ENCODE measurements around the gene SLC1A7.

The SLC1A7 gene

GRCh38 chr1:53183095-53183990 is 40.9 kb upstream of the SLC1A7 start:
- DNase-seq (ENCODE audit: low read depth): peak; percentile 65
- no peak overlapping the region for H3K4me3 ChIP-seq (ENCODE audit: control insufficient read depth, low read depth, low read length)
- no peak for TF ChIP-seq CTCF (conservative IDR thresholded peaks at IDR 0.05; ENCODE audit: control insufficient read depth, insufficient read depth, low read depth, low read length)

GRCh38 chr1:53182716-53183094 is 40.3 kb upstream of the SLC1A7 start:
- no peak for TF ChIP-seq CTCF (conservative IDR thresholded peaks at IDR 0.05; ENCODE audit: control insufficient read depth, insufficient read depth, low read depth, low read length)
- DNase-seq (ENCODE audit: low read depth): no peak
- H3K4me3 ChIP-seq (ENCODE audit: control insufficient read depth, low read depth, low read length): no peak overlapping the region

GRCh38 chr1:53182111-53182593 is 39.7 kb upstream of the SLC1A7 start:
- peak; percentile 85 for DNase-seq (ENCODE audit: low read depth)
- TF ChIP-seq CTCF (conservative IDR thresholded peaks at IDR 0.05; ENCODE audit: control insufficient read depth, insufficient read depth, low read depth, low read length): peak; percentile 78
- no peak overlapping the region for H3K4me3 ChIP-seq (ENCODE audit: control insufficient read depth, low read depth, low read length)

- no peak for TF ChIP-seq CTCF (conservative IDR thresholded peaks at IDR 0.05; ENCODE audit: control insufficient read depth, insufficient read depth, low read depth, low read length)
- H3K4me3 ChIP-seq (ENCODE audit: control insufficient read depth, low read depth, low read length): no peak overlapping the region
- DNase-seq (ENCODE audit: low read depth): no peak
These were observed 38.5 kb upstream of the SLC1A7 start for GRCh38 chr1:53180951-53181350.

GRCh38 chr1:53180226-53180625 is 37.8 kb upstream of the SLC1A7 start:
- TF ChIP-seq CTCF (conservative IDR thresholded peaks at IDR 0.05; ENCODE audit: control insufficient read depth, insufficient read depth, low read depth, low read length): no peak
- peak; percentile 49 for DNase-seq (ENCODE audit: low read depth)
- H3K4me3 ChIP-seq (ENCODE audit: control insufficient read depth, low read depth, low read length): no peak overlapping the region

- DNase-seq (ENCODE audit: low read depth): no peak
- no peak for TF ChIP-seq CTCF (conservative IDR thresholded peaks at IDR 0.05; ENCODE audit: control insufficient read depth, insufficient read depth, low read depth, low read length)
- H3K4me3 ChIP-seq (ENCODE audit: control insufficient read depth, low read depth, low read length): no peak overlapping the region
These were observed 34.2 kb upstream of the SLC1A7 start for GRCh38 chr1:53176452-53177208.
